IMR-90 (cell line): ENCODE data around the gene DENND2D. TPM values are rescaled to one million over a fixed set of nuclear protein-coding genes. Genes with fewer than 3 reads are reported as not detected.

ENCODE experiments used
- ATAC-seq: fragments of 200-7000 bp; cut with Tn5 transposase; 2 replicates; pipeline ENCODE4 v1.9.1; 2020; ENCODE audit warnings: low read depth, mild to moderate bottlenecking, moderate library complexity
- BruUV-seq: library from RNA; stranded (reverse); fragments of 400-500 nt; replicated peaks from 2 replicates; lab custom pipeline; 2021; lab: Mats Ljungman, UMichigan
- CTCF ChIA-PET: fragments of 300-600 bp; formaldehyde crosslinking; extraction: SDS; loops from one replicate; lab custom pipeline; 2021; ENCODE audit warnings: antibody characterized with exemption; lab: Yijun Ruan, JAX
- POLR2A ChIA-PET: fragments of 300-600 bp; sonication (Branson Sonifier 250); formaldehyde crosslinking; loops from one replicate; lab custom pipeline; 2022; ENCODE audit warnings: antibody characterized with exemption; ENCODE audit not compliant: unreplicated experiment; lab: Charles Lee
- DNase-seq: peaks from one replicate; pipeline ENCODE4 v3.0.0; 2013
- H2AFZ ChIP-seq: replicated peaks from 2 replicates; pipeline ENCODE3; 2013; ENCODE audit warnings: low read length, mild to moderate bottlenecking; ENCODE audit not compliant: poor library complexity
- H2AK5ac ChIP-seq: 2 replicates; pipeline ENCODE4 v1.6.1; 2013; ENCODE audit warnings: low read depth, low read length, inconsistent platforms
- H2AK9ac ChIP-seq: replicated peaks from 2 replicates; pipeline ENCODE3; 2013; ENCODE audit warnings: mild to moderate bottlenecking, low read depth, low read length, moderate library complexity; ENCODE audit not compliant: poor library complexity
- H2BK120ac ChIP-seq: 2 replicates; pipeline ENCODE4 v1.6.1; 2013; ENCODE audit warnings: low read depth, low read length, inconsistent platforms
- H2BK15ac ChIP-seq: 3 replicates; pipeline ENCODE4 v1.6.1; 2013; ENCODE audit warnings: low read depth, low read length, inconsistent platforms
- H2BK20ac ChIP-seq: 2 replicates; pipeline ENCODE4 v1.6.1; 2013; ENCODE audit warnings: low read depth, mild to moderate bottlenecking, inconsistent platforms, low read length, moderate library complexity
- H2BK5ac ChIP-seq: 2 replicates; pipeline ENCODE4 v1.6.1; 2013; ENCODE audit warnings: mild to moderate bottlenecking, low read depth, low read length, inconsistent platforms; ENCODE audit not compliant: poor library complexity, severe bottlenecking
- H3K14ac ChIP-seq: replicated peaks from 2 replicates; pipeline ENCODE4 v1.6.1; 2013; ENCODE audit warnings: low read depth, low read length, inconsistent platforms
- H3K18ac ChIP-seq: 2 replicates; pipeline ENCODE4 v1.6.1; 2013; ENCODE audit warnings: low read depth, low read length, control low read depth
- H3K23ac ChIP-seq: 2 replicates; pipeline ENCODE4 v1.6.1; 2013; ENCODE audit warnings: low read depth, low read length, inconsistent platforms
- H3K27ac ChIP-seq: 2 replicates; pipeline ENCODE4 v1.5.1; 2013; ENCODE audit warnings: mild to moderate bottlenecking, control low read depth, low read length; ENCODE audit not compliant: insufficient read depth
- H3K27me3 ChIP-seq: 2 replicates; pipeline ENCODE4 v1.6.1; 2013; ENCODE audit warnings: low read length; ENCODE audit not compliant: control insufficient read depth, insufficient read depth
- H3K36me3 ChIP-seq: 2 replicates; pipeline ENCODE4 v1.6.1; 2013; ENCODE audit warnings: low read length, mixed read lengths; ENCODE audit not compliant: control insufficient read depth, insufficient read depth
- H3K4ac ChIP-seq: 2 replicates; pipeline ENCODE4 v1.6.1; 2013; ENCODE audit warnings: low read depth, low read length, inconsistent platforms
- H3K4me1 ChIP-seq: 2 replicates; pipeline ENCODE4 v1.6.1; 2013; ENCODE audit warnings: low read length, mixed read lengths; ENCODE audit not compliant: control insufficient read depth, insufficient read depth
- H3K4me2 ChIP-seq: 2 replicates; pipeline ENCODE4 v1.6.1; 2013; ENCODE audit warnings: low read depth, mild to moderate bottlenecking, control low read depth, low read length, moderate library complexity
- H3K4me3 ChIP-seq: 2 replicates; pipeline ENCODE4 v1.5.1; 2013; ENCODE audit warnings: low read depth, mild to moderate bottlenecking, control low read depth, low read length, moderate library complexity; ENCODE audit not compliant: insufficient read depth
- H3K56ac ChIP-seq: 2 replicates; pipeline ENCODE4 v1.6.1; 2013; ENCODE audit warnings: low read length, inconsistent platforms; ENCODE audit not compliant: insufficient read depth; ENCODE audit errors: extremely low read depth
- H3K79me1 ChIP-seq, 2 experiments: 2 replicates each; pipeline ENCODE4 v1.6.1; 2013; ENCODE audit warnings: low read length in 2 of 2, inconsistent platforms in 1 of 2, low read depth in 1 of 2
- H3K9ac ChIP-seq: 2 replicates; pipeline ENCODE4 v1.6.1; 2013; ENCODE audit warnings: low read depth, low read length, control low read depth
- H3K9me1 ChIP-seq: 2 replicates; pipeline ENCODE4 v1.6.1; 2013; ENCODE audit warnings: low read length, inconsistent platforms; ENCODE audit not compliant: insufficient read depth
- H3K9me3 ChIP-seq: 2 replicates; pipeline ENCODE4 v1.6.1; 2013; ENCODE audit warnings: low read length; ENCODE audit not compliant: control insufficient read depth, insufficient read depth
- H4K20me1 ChIP-seq: 2 replicates; pipeline ENCODE4 v1.6.1; 2013; ENCODE audit warnings: low read length, inconsistent platforms; ENCODE audit not compliant: insufficient read depth
- H4K5ac ChIP-seq: 2 replicates; pipeline ENCODE4 v1.6.1; 2013; ENCODE audit warnings: mild to moderate bottlenecking, low read depth, low read length, control low read depth
- H4K8ac ChIP-seq, 2 experiments: 2 replicates each; pipeline ENCODE4 v1.6.1; 2013; ENCODE audit warnings: low read depth in 2 of 2, low read length in 2 of 2, control low read depth in 1 of 2, inconsistent platforms in 1 of 2
- H4K91ac ChIP-seq: 2 replicates; pipeline ENCODE4 v1.6.1; 2013; ENCODE audit warnings: low read depth, low read length, inconsistent platforms; ENCODE audit not compliant: insufficient read depth
- BHLHE40 ChIP-seq: fragments of 150-350 bp; IDR thresholded peaks from 2 replicates; pipeline ENCODE4 v1.6.1; 2016; ENCODE audit warnings: mild to moderate bottlenecking, low read depth, low read length
- CEBPB ChIP-seq: IDR thresholded peaks from 2 replicates; pipeline ENCODE4 v1.6.1; 2012; ENCODE audit warnings: low read depth, low read length, improper control_type of control experiment
- CHD1 ChIP-seq: IDR thresholded peaks from 2 replicates; pipeline ENCODE4 v1.6.1; 2012; ENCODE audit warnings: low read depth, low read length, improper control_type of control experiment
- CTCF ChIP-seq: conservative IDR thresholded peaks from 2 replicates; pipeline ENCODE4 v1.5.1; 2012; ENCODE audit warnings: mild to moderate bottlenecking, low read depth, low read length, improper control_type of control experiment
- FOS ChIP-seq: fragments of 150-350 bp; IDR thresholded peaks from 2 replicates; pipeline ENCODE4 v1.6.1; 2016; ENCODE audit warnings: low read depth, low read length
- MAFK ChIP-seq: IDR thresholded peaks from 2 replicates; pipeline ENCODE4 v1.6.1; 2012; ENCODE audit warnings: low read depth, low read length, improper control_type of control experiment
- MAZ ChIP-seq: IDR thresholded peaks from 2 replicates; pipeline ENCODE4 v1.6.1; 2012; ENCODE audit warnings: low read depth, mild to moderate bottlenecking, low read length, improper control_type of control experiment, moderate library complexity, borderline replicate concordance
- NFE2L2 ChIP-seq: fragments of 150-350 bp; IDR thresholded peaks from 2 replicates; pipeline ENCODE4 v1.6.1; 2016; ENCODE audit warnings: low read depth, mild to moderate bottlenecking, low read length
- POLR2A ChIP-seq: IDR thresholded peaks from 2 replicates; pipeline ENCODE4 v1.6.1; 2012; ENCODE audit warnings: mild to moderate bottlenecking, low read depth, low read length
- RAD21 ChIP-seq: IDR thresholded peaks from 2 replicates; pipeline ENCODE4 v1.6.1; 2012; ENCODE audit warnings: low read length, improper control_type of control experiment
- RCOR1 ChIP-seq: IDR thresholded peaks from 2 replicates; pipeline ENCODE4 v1.6.1; 2012; ENCODE audit warnings: mild to moderate bottlenecking, low read length, improper control_type of control experiment; ENCODE audit not compliant: insufficient replicate concordance
- SMC3 ChIP-seq: fragments of 150-350 bp; IDR thresholded peaks from 2 replicates; pipeline ENCODE4 v1.6.1; 2016; ENCODE audit warnings: low read depth, mild to moderate bottlenecking, antibody characterized with exemption, low read length, moderate library complexity
- dilution Hi-C: fragments of 300-500 bp; cut with HindIII; formaldehyde crosslinking; loops from one replicate; pipeline ENCODE4 v1.14.3; 2018; ENCODE audit warnings: low sequenced_read_pairs; ENCODE audit not compliant: unreplicated experiment
- in situ Hi-C: fragments of 300-500 bp; cut with MboI; formaldehyde crosslinking; loops from 3 replicates; pipeline ENCODE4 v1.14.3; 2019; ENCODE audit warnings: low sequenced_read_pairs, inconsistent platforms, mixed read lengths
- intact Hi-C: fragments of 100-400 bp; cut with micrococcal nuclease; formaldehyde crosslinking; loops from 2 replicates; pipeline ENCODE4 v1.10.0; 2022
- polyA plus RNA-seq, 3 experiments: library from polyadenylated mRNA; depleted of rRNA; stranded (reverse); fragments of >200 nt; gene quantifications; 2 replicates each; pipeline ENCODE4 v1.2.3, GENCODE V29; 2012; ENCODE audit warnings: low replicate concordance in 1 of 3
- total RNA-seq: library from RNA; depleted of rRNA; stranded (reverse); fragments of >200 nt; gene quantifications from 2 replicates; pipeline ENCODE4 v1.2.3, GENCODE V29; 2012
- TF ChIP-seq, protein P1 (sequence below): fragments of 150-350 bp; IDR thresholded peaks from 2 replicates; pipeline ENCODE4 v1.6.1; 2016; ENCODE audit warnings: low read depth, mild to moderate bottlenecking, low read length, moderate library complexity, borderline replicate concordance
- TF ChIP-seq, protein P2 (sequence below): fragments of 150-350 bp; IDR thresholded peaks from 2 replicates; pipeline ENCODE4 v1.6.1; 2017; ENCODE audit warnings: mild to moderate bottlenecking, antibody characterized with exemption, low read length, low read depth

DENND2D gene
- total and polyA plus RNA-seq, 2 of the 4 experiments (the other 2 are of a cell fraction): 0.86 to 0.90 TPM

DNA sequence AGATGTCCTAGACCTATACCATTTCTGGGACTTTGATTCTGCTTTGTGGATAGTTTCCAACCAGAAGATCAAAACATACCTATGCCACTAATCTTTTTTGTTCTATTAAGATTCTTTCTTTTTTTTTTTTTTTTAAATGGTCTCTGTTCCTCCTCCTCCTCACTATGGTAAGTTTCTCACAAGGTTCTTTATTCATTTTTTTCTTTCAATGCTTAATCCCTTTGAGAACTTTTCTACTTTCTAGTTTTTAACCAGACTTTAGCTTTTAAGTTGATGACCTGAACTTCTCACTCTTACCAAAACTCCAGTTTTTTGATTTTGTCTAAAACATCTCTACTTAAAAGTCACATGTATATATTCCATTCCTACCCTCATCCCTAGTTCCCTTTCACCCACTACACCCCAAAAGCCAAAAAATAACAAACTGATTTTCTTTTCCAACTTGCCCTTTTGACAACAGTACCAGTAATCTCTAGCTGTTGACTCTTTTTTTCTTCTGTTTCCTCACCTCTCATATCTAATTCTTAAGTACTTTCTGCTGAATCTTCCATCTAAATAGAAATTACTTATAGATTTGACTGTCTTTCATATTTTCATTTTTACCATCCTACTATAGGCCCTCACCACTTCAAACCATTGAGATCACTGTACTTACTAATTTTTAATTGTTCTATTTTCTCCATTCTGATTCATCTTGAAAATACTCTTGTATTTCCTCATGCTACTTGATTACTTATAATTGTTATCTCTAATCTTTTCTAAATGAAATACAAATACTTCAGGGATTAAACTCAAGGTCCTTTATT lies 54.3 kb downstream of the DENND2D start:
- no peak overlapping the region for H2AK5ac ChIP-seq
- H3K79me1 ChIP-seq: peaks cover 15 to 35% of the 10 kb centered on the region in 2 experiments
- H3K4me3 ChIP-seq: no peak overlapping the region
- H3K4me1 ChIP-seq: peaks cover 2% of the 10 kb centered on the region
- POLR2A ChIA-PET: no interaction called here
- H3K4me2 ChIP-seq: no peak overlapping the region
- dilution Hi-C loops (no loop called here), intact Hi-C loops (loop anchor here (5.0 to 10.0 kb wide), 2 partner anchors 36 to 199 kb away; no protein-coding TSS in a partner anchor), in situ Hi-C loops (no loop called here)
- H4K5ac ChIP-seq: no peak overlapping the region
- H4K20me1 ChIP-seq: peaks cover 10% of the 10 kb centered on the region; the same call in 1 of the 2 replicates
- no peak overlapping the region for H2AFZ ChIP-seq
- H3K14ac ChIP-seq: no peak overlapping the region
- H3K9ac ChIP-seq: no peak overlapping the region
- no peaks in the 10 kb centered on the region for H3K27me3 ChIP-seq
- H3K18ac ChIP-seq: no peak overlapping the region
- TF ChIP-seq CTCF: no peak
- TF ChIP-seq SMC3: no peak
- no peak for TF ChIP-seq RCOR1
- TF ChIP-seq CEBPB: no peak
- TF ChIP-seq BHLHE40: no peak
- TF ChIP-seq MAFK: no peak
- no peak for TF ChIP-seq RAD21
- no peak for TF ChIP-seq NFE2L2
- no peak for TF ChIP-seq CHD1
- TF ChIP-seq POLR2A: no peak
- TF ChIP-seq, protein P1, sequence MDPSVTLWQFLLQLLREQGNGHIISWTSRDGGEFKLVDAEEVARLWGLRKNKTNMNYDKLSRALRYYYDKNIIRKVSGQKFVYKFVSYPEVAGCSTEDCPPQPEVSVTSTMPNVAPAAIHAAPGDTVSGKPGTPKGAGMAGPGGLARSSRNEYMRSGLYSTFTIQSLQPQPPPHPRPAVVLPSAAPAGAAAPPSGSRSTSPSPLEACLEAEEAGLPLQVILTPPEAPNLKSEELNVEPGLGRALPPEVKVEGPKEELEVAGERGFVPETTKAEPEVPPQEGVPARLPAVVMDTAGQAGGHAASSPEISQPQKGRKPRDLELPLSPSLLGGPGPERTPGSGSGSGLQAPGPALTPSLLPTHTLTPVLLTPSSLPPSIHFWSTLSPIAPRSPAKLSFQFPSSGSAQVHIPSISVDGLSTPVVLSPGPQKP: no peak
- TF ChIP-seq FOS: no peak
- TF ChIP-seq, protein P2, sequence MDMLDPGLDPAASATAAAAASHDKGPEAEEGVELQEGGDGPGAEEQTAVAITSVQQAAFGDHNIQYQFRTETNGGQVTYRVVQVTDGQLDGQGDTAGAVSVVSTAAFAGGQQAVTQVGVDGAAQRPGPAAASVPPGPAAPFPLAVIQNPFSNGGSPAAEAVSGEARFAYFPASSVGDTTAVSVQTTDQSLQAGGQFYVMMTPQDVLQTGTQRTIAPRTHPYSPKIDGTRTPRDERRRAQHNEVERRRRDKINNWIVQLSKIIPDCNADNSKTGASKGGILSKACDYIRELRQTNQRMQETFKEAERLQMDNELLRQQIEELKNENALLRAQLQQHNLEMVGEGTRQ: no peak
- no peak for TF ChIP-seq MAZ
- H3K27ac ChIP-seq: no peak overlapping the region
- no peak overlapping the region for H3K4ac ChIP-seq
- H2BK15ac ChIP-seq: no peak overlapping the region
- peaks cover 3% of the 10 kb centered on the region; the same call in 1 of the 2 replicates for H3K9me1 ChIP-seq
- ATAC-seq (no peak), DNase-seq (no peak)
- no TSS peak for BruUV-seq
- no peak overlapping the region for H3K23ac ChIP-seq
- no peaks in the 10 kb centered on the region for H3K9me3 ChIP-seq
- CTCF ChIA-PET: interaction anchor here (0.6 kb wide), 1 partner anchor 10 kb away, joined by 3 read pairs; no protein-coding TSS in a partner anchor
- no peak overlapping the region for H2AK9ac ChIP-seq
- no peak overlapping the region for H4K91ac ChIP-seq
- H2BK5ac ChIP-seq: peak overlapping the region; percentile 44
- H4K8ac ChIP-seq: no peak overlapping the region
- H3K56ac ChIP-seq: no peak overlapping the region
- H3K36me3 ChIP-seq: peaks cover 14% of the 10 kb centered on the region
- H2BK120ac ChIP-seq: no peak overlapping the region
- no peak overlapping the region for H2BK20ac ChIP-seq
